ENCODE data around the gene U2AF1L4. TPM values are rescaled to one million over a fixed set of nuclear protein-coding genes. Genes with fewer than 3 reads are reported as not detected.

U2AF1L4 gene
- total RNA-seq, 2 donors from 2014 or later = 26.2 to 83.4 TPM

DNA sequence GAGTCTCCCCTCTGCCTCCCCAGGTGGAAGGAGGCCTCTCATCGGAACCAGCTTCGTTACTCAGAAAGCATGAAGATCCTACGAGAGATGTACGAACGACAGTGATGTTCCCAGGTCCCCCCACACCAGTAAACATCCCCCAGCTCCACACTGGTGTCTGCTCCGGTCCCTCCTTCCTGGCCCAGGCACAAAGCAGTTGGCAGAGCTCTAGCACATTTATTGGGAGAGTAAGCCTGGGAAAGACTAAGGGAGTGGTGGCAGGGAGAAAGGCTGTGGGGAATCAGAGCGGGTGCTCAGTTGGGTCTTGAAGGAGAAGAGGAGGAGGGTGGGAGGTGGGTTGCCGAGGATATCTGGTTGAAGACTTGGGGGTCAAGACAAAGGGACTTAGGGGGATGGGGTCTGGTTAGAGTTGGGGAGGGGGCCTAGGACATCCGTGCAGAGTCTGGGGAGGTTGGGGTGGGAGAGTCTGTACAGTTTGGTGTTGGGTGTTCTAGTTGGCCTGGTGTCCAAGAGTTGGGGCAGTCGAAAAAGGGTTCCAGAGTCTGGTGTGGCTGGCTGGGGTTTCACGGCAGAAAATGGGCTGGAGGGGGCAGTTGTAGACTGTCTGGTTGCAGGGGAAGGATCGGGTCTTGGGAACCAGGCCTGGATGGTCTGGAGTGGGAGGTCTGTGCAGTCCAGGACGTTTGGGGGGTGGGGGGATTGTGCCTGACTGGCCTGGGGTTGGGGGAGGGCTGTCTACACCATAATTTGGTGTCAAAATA, 9.3 kb upstream of the U2AF1L4 start:
- intact Hi-C loops (cut with DNase I) = no loop called here

DNA sequence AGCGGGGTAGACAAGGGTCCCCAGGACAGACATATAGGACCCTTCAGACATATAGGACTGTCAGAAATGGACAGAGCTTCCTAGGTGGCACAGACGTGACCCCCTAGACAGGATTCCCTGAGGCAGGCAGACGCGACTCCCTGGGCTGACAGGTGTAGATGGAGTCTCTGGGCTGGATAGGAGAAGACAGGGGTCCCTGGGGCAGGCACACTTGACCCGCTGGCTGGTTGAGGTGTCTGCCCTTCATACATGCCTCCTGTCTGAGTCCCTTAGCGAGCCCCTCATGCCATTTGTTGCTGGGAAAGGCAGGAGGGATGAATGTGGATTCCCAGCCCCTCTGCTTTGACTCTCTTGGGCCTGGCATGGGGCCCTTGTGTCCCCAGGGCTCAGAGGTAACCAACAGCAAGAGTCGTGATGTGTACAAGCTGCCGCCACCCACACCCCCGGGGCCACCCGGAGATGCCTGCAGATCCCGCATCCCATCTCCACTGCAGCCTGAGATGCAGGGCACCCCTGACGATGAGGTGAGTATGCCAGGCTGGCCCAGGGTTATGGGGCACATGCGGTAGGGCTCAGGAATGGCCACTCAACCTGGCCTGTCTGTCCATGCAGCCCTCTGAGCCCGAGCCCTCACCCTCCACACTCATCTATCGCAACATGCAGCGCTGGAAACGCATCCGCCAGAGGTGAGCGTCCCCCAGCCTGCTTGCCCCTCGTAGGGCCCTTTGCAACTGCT, 8.6 kb upstream of the U2AF1L4 start:
- Histone ChIP-seq H3K36me3 (replicated peaks in 1 of 2; ENCODE audit: insufficient read depth in 1 of 2, low read depth in 2 of 2) (peaks cover 0 to 7% of the 10 kb centered on the region in 2 donors), H3K9me3 (no peaks in the 10 kb centered on the region), H3K27me3 (no peaks in the 10 kb centered on the region), H3K27ac (peak overlapping the region in 1 of 4 donors; percentile 2), H3K4me1 (peaks cover 34% of the 10 kb centered on the region), H3K4me3 (no peak overlapping the region)
- ATAC-seq (no peak), DNase-seq (peak in 1 of 4 donors; percentile 12)
- no peak for TF ChIP-seq POLR2A (IDR thresholded peaks at IDR 0.05)
- TF ChIP-seq, protein P1, sequence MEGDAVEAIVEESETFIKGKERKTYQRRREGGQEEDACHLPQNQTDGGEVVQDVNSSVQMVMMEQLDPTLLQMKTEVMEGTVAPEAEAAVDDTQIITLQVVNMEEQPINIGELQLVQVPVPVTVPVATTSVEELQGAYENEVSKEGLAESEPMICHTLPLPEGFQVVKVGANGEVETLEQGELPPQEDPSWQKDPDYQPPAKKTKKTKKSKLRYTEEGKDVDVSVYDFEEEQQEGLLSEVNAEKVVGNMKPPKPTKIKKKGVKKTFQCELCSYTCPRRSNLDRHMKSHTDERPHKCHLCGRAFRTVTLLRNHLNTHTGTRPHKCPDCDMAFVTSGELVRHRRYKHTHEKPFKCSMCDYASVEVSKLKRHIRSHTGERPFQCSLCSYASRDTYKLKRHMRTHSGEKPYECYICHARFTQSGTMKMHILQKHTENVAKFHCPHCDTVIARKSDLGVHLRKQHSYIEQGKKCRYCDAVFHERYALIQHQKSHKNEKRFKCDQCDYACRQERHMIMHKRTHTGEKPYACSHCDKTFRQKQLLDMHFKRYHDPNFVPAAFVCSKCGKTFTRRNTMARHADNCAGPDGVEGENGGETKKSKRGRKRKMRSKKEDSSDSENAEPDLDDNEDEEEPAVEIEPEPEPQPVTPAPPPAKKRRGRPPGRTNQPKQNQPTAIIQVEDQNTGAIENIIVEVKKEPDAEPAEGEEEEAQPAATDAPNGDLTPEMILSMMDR (IDR thresholded peaks at IDR 0.05) = no peak
- intact Hi-C loops (cut with DNase I) = no loop called here
- WGBS, 2 donors = 90 to 91% methylated on average over 9 to 19 of the region's 20 CpGs

More for the DNA sequence above, 9.3 kb upstream of the U2AF1L4 start:
- ATAC-seq = no peak
- no peak for DNase-seq
- peaks cover 33% of the 10 kb centered on the region for H3K4me1 ChIP-seq
- H3K27me3 ChIP-seq = no peaks in the 10 kb centered on the region
- H3K36me3 ChIP-seq (replicated peaks in 1 of 2; ENCODE audit: insufficient read depth in 1 of 2, low read depth in 2 of 2) = peaks cover 0 to 7% of the 10 kb centered on the region in 2 donors
- TF ChIP-seq POLR2A (IDR thresholded peaks at IDR 0.05) = no peak
- H3K27ac ChIP-seq = peak overlapping the region in 2 of 4 donors; percentile 22 to 56
- H3K4me3 ChIP-seq = no peak overlapping the region
- no peaks in the 10 kb centered on the region for H3K9me3 ChIP-seq
- WGBS, 2 donors = 77 to 84% methylated on average over 13 of the region's 13 CpGs

DNA sequence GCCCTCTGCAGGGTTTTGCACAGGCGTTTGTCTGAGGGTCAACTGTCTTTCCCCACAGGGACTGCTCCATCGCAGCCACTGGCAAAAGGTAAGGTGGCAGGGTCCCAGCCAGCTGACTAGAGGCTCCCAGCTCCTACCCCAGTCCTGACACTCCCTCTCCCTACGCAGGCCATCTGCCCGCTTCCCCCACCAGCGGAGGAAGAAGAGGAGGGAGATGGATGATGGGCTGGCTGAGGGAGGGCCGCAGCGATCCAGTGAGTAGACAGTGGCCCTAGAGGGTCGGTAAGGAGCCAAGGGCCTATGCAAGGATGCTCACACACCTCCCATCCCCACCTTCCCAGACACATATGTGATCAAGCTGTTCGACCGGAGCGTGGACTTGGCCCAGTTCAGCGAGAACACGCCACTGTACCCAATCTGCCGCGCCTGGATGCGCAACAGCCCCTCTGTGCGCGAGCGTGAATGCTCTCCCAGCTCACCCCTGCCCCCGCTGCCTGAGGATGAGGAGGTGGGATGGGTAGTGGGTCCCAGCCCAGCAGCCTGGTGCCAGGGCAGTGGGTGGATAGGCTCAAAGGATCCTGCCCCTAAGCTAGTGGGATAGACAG, 7.6 kb upstream of the U2AF1L4 start:
- H3K4me3 ChIP-seq = no peak overlapping the region
- peaks cover 33% of the 10 kb centered on the region for H3K4me1 ChIP-seq
- H3K9me3 ChIP-seq = no peaks in the 10 kb centered on the region
- DNase-seq (no peak), ATAC-seq (no peak)
- H3K36me3 ChIP-seq (replicated peaks in 1 of 2; ENCODE audit: insufficient read depth in 1 of 2, low read depth in 2 of 2) = peaks cover 0 to 7% of the 10 kb centered on the region in 2 donors
- TF ChIP-seq, protein P1 (IDR thresholded peaks at IDR 0.05) = no peak
- TF ChIP-seq POLR2A (IDR thresholded peaks at IDR 0.05) = no peak
- intact Hi-C loops (cut with DNase I) = no loop called here
- H3K27ac ChIP-seq = no peak overlapping the region
- H3K27me3 ChIP-seq = no peaks in the 10 kb centered on the region
- WGBS, 2 donors = 88 to 96% methylated on average over 14 to 20 of the region's 20 CpGs

DNA sequence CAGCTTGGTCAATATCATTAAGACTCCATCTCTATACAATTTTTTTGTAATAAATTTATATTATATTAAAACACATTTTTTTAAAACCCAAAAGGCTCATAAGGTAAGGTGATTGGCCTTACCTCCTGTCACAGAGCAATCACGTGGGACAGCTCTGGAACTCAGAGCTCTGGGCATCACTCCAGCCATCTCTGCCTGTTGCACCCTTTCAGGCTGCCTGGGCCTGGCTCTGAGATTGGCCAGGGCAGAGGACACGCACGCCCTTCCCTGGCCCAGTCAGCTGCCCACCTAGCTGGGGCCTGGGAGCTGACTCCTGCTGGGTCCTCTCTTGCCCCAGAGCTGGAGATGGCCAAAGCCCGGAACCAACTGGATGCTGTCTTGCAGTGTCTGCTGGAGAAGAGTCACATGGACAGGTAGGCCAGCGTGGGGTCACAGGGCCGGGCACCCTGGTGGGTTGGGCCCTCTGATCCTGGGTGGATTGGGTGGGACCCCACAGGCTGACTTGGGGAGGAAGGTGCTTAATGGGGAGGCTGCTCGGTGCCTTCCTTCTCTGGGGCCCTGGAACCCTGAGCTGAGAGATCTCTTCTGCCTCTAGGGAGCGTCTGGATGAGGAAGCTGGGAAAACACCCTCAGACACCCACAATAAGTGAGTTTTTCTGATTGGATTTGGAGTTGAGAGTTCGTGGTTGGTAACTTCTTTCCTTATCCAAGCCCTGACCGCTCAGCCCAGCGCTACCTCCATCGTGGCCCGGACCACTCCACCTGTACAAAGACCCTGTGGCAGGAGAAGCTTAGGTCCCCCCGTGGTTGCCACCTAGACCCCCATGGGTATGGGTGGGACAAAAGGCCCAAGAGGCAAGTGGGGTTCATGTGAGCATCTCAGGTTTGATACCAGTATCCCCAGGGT, 6.9 kb upstream of the U2AF1L4 start:
- ATAC-seq (no peak), DNase-seq (no peak)
- H3K4me3 ChIP-seq = no peak overlapping the region
- no peaks in the 10 kb centered on the region for H3K27me3 ChIP-seq
- H3K9me3 ChIP-seq = no peaks in the 10 kb centered on the region
- intact Hi-C loops (cut with DNase I) = no loop called here
- 84 to 93% methylated on average over 11 to 14 of the region's 14 CpGs for WGBS, 2 donors
- no peak for TF ChIP-seq POLR2A (IDR thresholded peaks at IDR 0.05)
- TF ChIP-seq, protein P1 (IDR thresholded peaks at IDR 0.05) = no peak
- H3K36me3 ChIP-seq (replicated peaks in 1 of 2; ENCODE audit: insufficient read depth in 1 of 2, low read depth in 2 of 2) = peaks cover 0 to 7% of the 10 kb centered on the region in 2 donors
- H3K27ac ChIP-seq = no peak overlapping the region
- peaks cover 31% of the 10 kb centered on the region for H3K4me1 ChIP-seq

Data from body of pancreas (tissue), 4 donors.